NCI-H1092 (cell line): Measurements from ENCODE around the gene KLF5.

ENCODE experiments used
- DNase-seq: peaks from one replicate; lab custom pipeline; 2025; lab: John Stamatoyannopoulos, UW

The KLF5 gene

GRCh38 chr13:73059460-73060250 is 850 bp downstream of the KLF5 start:
- peak; percentile 54 for DNase-seq

- DNase-seq = no peak
These were observed 1.7 kb downstream of the KLF5 start for GRCh38 chr13:73060251-73061160.

- DNase-seq = no peak
These were observed 2.7 kb downstream of the KLF5 start for GRCh38 chr13:73061473-73061872.

- no peak for DNase-seq
These were observed 3.1 kb downstream of the KLF5 start for GRCh38 chr13:73061876-73062275.

GRCh38 chr13:73062468-73062867 is 3.7 kb downstream of the KLF5 start:
- no peak for DNase-seq

- no peak for DNase-seq
These were observed 4.4 kb downstream of the KLF5 start for GRCh38 chr13:73063166-73063565.

GRCh38 chr13:73065036-73065435 is 6.2 kb downstream of the KLF5 start:
- DNase-seq = no peak

- no peak for DNase-seq
These were observed 7.0 kb downstream of the KLF5 start for GRCh38 chr13:73065665-73066340.

- DNase-seq = no peak
These were observed 10.5 kb downstream of the KLF5 start for GRCh38 chr13:73069206-73069805.

GRCh38 chr13:73070451-73071098 is 11.8 kb downstream of the KLF5 start:
- DNase-seq = no peak

GRCh38 chr13:73072239-73072900 is 13.6 kb downstream of the KLF5 start:
- no peak for DNase-seq

- DNase-seq = no peak
These were observed 14.2 kb downstream of the KLF5 start for GRCh38 chr13:73073050-73073449.

- no peak for DNase-seq
These were observed 15.2 kb downstream of the KLF5 start for GRCh38 chr13:73074014-73074413.

GRCh38 chr13:73074926-73075325 is 16.1 kb downstream of the KLF5 start:
- DNase-seq = no peak

- DNase-seq = no peak
These were observed 16.7 kb downstream of the KLF5 start for GRCh38 chr13:73075546-73075945.

GRCh38 chr13:73075954-73076353 is 17.1 kb downstream of the KLF5 start:
- DNase-seq = no peak

GRCh38 chr13:73077865-73078264 is 19.1 kb downstream of the KLF5 start:
- DNase-seq = no peak

- DNase-seq = no peak
These were observed 20.6 kb downstream of the KLF5 start for GRCh38 chr13:73079359-73079758.

- DNase-seq = no peak
These were observed 22.6 kb downstream of the KLF5 start for GRCh38 chr13:73081256-73081915.

- DNase-seq = no peak
These were observed 23.7 kb downstream of the KLF5 start for GRCh38 chr13:73082471-73082870.

- DNase-seq = no peak
These were observed 24.1 kb downstream of the KLF5 start for GRCh38 chr13:73082895-73083294.
